OCI-LY1 (cell line): Measurements from ENCODE around the gene LDLRAD4.

Source experiments
- H2AFZ ChIP-seq: fragments of 200-600 bp; sonication (generic), shearing (Covaris generic); 2 replicates; pipeline ENCODE4 v1.6.0; 2014; ENCODE audit warnings: antibody characterized with exemption, mild to moderate bottlenecking, low read length
- H3F3A ChIP-seq: fragments of 200-600 bp; sonication (generic), shearing (Covaris generic); 2 replicates; pipeline ENCODE4 v1.6.0; 2014; ENCODE audit warnings: mild to moderate bottlenecking, antibody characterized with exemption, low read length, moderate library complexity; ENCODE audit not compliant: insufficient read depth
- H3K27ac ChIP-seq: fragments of 200-600 bp; sonication (generic); 2 replicates; pipeline ENCODE4 v1.5.1; 2014; ENCODE audit warnings: low read length, mixed run types, mild to moderate bottlenecking, low read depth; ENCODE audit not compliant: poor library complexity, severe bottlenecking
- H3K27me3 ChIP-seq: fragments of 200-600 bp; sonication (generic); 2 replicates; pipeline ENCODE4 v1.6.0; 2014; ENCODE audit warnings: antibody characterized with exemption, mild to moderate bottlenecking, low read length, moderate library complexity; ENCODE audit not compliant: insufficient read depth
- H3K36me3 ChIP-seq: fragments of 200-600 bp; sonication (generic); 2 replicates; pipeline ENCODE4 v1.6.1; 2014; ENCODE audit warnings: mild to moderate bottlenecking, antibody characterized with exemption, low read length, moderate library complexity, mixed read lengths; ENCODE audit not compliant: insufficient read depth
- H3K4me1 ChIP-seq: fragments of 200-600 bp; sonication (generic); 2 replicates; pipeline ENCODE4 v1.5.1; 2014; ENCODE audit warnings: mild to moderate bottlenecking, low read length, moderate library complexity; ENCODE audit not compliant: insufficient read depth, severe bottlenecking
- H3K4me2 ChIP-seq: fragments of 200-600 bp; sonication (generic), shearing (Covaris generic); 2 replicates; pipeline ENCODE4 v1.6.1; 2014; ENCODE audit warnings: low read length
- H3K4me3 ChIP-seq: fragments of 200-600 bp; sonication (generic); 2 replicates; pipeline ENCODE4 v1.5.1; 2014; ENCODE audit warnings: low read length, low read depth, mild to moderate bottlenecking, mixed read lengths; ENCODE audit not compliant: poor library complexity, severe bottlenecking
- H3K79me2 ChIP-seq: fragments of 200-600 bp; shearing (Covaris generic); 2 replicates; pipeline ENCODE4 v1.6.1; 2016; ENCODE audit warnings: mixed run types, low read length, mixed read lengths; ENCODE audit not compliant: insufficient read depth
- H3K9ac ChIP-seq: fragments of 200-600 bp; sonication (generic), shearing (Covaris generic); 2 replicates; pipeline ENCODE4 v1.6.1; 2014; ENCODE audit warnings: mild to moderate bottlenecking, low read length, mixed read lengths
- H3K9me2 ChIP-seq: fragments of 200-600 bp; sonication (generic), shearing (Covaris generic); 2 replicates; pipeline ENCODE4 v1.6.1; 2014; ENCODE audit warnings: low read depth, mild to moderate bottlenecking, low read length, mixed read lengths
- H3K9me3 ChIP-seq: fragments of 200-600 bp; shearing (Covaris generic); 2 replicates; pipeline ENCODE4 v1.6.1; 2014; ENCODE audit warnings: low read length, mixed read lengths
- H4K20me1 ChIP-seq: fragments of 200-600 bp; sonication (generic), shearing (Covaris generic); 2 replicates; pipeline ENCODE4 v1.6.0; 2016; ENCODE audit warnings: mild to moderate bottlenecking, low read length; ENCODE audit not compliant: insufficient read depth
- EZH2 ChIP-seq: fragments of 200-600 bp; sonication (generic), shearing (Covaris generic); IDR thresholded peaks from 2 replicates; pipeline ENCODE4 v1.8.0; 2017; ENCODE audit warnings: borderline replicate concordance, mixed run types, mild to moderate bottlenecking, antibody characterized with exemption, low read length, moderate library complexity, mixed read lengths
- TF ChIP-seq, protein P1 (sequence below): fragments of 200-600 bp; sonication (generic), shearing (Covaris generic); IDR thresholded peaks from 2 replicates; pipeline ENCODE4 v1.5.1; 2017; ENCODE audit warnings: mild to moderate bottlenecking, antibody characterized with exemption, low read length, moderate library complexity, mixed read lengths

LDLRAD4 gene

DNA sequence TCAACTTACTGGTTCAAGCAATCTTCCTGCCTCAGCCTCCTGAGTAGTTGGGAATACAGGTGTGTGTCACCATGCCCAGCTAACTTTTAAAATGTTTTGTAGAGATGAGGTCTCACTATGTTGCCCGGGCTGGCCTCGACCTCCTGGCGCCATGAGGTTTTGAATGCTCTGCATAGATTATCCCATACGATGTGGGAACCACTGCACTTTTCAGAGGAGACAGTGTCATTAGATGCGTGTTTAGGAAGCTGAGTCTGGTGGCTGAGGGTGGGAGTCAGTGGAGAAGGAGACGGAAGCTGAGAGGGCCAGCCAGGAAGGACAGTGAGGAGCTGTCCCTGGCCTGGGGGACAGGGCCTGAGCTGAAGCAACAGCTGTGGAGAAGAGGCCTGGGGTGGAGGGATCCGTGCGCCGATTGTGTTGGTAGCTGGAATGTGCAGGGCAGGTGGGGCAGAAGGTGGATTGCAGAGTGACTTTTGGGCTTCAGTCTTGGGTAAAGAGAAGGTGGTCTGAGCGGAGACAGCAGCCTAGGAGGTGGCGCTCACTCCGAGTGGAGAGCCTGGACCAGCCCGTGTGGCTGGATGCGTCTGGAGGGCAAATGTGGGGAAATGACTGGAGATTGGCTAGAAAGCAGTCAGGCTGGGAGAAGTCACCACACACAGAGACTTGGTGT lies 68.0 kb downstream of the LDLRAD4 start:
- Histone ChIP-seq H3F3A (no peaks in the 10 kb centered on the region), H3K36me3 (no peaks in the 10 kb centered on the region), H2AFZ (no peak overlapping the region), H3K4me2 (no peak overlapping the region), H3K9me3 (no peaks in the 10 kb centered on the region), H3K9ac (no peak overlapping the region), H3K27ac (no peak overlapping the region), H4K20me1 (no peaks in the 10 kb centered on the region), H3K4me1 (no peaks in the 10 kb centered on the region), H3K4me3 (no peak overlapping the region), H3K9me2 (no peaks in the 10 kb centered on the region), H3K79me2 (no peaks in the 10 kb centered on the region), H3K27me3 (peaks cover 20% of the 10 kb centered on the region; the same call in 1 of the 2 replicates)
- TF ChIP-seq, protein P1, sequence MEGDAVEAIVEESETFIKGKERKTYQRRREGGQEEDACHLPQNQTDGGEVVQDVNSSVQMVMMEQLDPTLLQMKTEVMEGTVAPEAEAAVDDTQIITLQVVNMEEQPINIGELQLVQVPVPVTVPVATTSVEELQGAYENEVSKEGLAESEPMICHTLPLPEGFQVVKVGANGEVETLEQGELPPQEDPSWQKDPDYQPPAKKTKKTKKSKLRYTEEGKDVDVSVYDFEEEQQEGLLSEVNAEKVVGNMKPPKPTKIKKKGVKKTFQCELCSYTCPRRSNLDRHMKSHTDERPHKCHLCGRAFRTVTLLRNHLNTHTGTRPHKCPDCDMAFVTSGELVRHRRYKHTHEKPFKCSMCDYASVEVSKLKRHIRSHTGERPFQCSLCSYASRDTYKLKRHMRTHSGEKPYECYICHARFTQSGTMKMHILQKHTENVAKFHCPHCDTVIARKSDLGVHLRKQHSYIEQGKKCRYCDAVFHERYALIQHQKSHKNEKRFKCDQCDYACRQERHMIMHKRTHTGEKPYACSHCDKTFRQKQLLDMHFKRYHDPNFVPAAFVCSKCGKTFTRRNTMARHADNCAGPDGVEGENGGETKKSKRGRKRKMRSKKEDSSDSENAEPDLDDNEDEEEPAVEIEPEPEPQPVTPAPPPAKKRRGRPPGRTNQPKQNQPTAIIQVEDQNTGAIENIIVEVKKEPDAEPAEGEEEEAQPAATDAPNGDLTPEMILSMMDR, result no peak
- no peak for TF ChIP-seq EZH2

DNA sequence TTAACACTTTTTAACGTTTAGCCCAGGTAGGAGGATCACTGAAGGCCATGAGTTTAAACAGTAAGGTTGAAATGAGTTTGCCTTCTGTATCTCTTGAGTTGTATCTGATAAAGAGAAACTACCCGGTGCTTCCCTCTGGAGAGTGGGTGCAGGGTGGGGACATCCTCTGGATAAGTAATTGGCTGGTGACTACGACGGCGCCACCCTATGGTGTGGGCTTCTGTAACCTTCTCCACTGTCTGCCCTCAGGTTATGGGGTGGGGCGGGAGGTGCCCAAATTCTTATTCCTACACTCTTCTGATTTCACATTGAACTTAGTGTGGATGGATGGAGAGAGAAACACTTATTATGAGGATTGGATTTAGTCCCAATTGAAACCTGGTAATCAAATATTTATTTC lies 68.8 kb downstream of the LDLRAD4 start:
- no peak for TF ChIP-seq EZH2
- TF ChIP-seq, protein P1, result peak; percentile 76
- Histone ChIP-seq H4K20me1 (no peaks in the 10 kb centered on the region), H2AFZ (no peak overlapping the region), H3K4me1 (no peaks in the 10 kb centered on the region), H3K4me3 (no peak overlapping the region), H3K9me2 (no peaks in the 10 kb centered on the region), H3K4me2 (no peak overlapping the region), H3K36me3 (no peaks in the 10 kb centered on the region), H3K9ac (no peak overlapping the region), H3F3A (no peaks in the 10 kb centered on the region), H3K27me3 (peaks cover 16% of the 10 kb centered on the region; the same call in 1 of the 2 replicates), H3K9me3 (no peaks in the 10 kb centered on the region), H3K27ac (no peak overlapping the region), H3K79me2 (no peaks in the 10 kb centered on the region)

- Histone ChIP-seq H3K9me3 (no peaks in the 10 kb centered on the region), H3K79me2 (no peaks in the 10 kb centered on the region), H3K4me2 (no peak overlapping the region), H3K36me3 (no peaks in the 10 kb centered on the region), H3K27ac (no peak overlapping the region), H3F3A (no peaks in the 10 kb centered on the region), H3K9ac (no peak overlapping the region), H2AFZ (no peak overlapping the region), H3K4me3 (no peak overlapping the region), H3K9me2 (no peaks in the 10 kb centered on the region), H3K27me3 (peaks cover 16% of the 10 kb centered on the region; the same call in 1 of the 2 replicates), H4K20me1 (no peaks in the 10 kb centered on the region), H3K4me1 (no peaks in the 10 kb centered on the region)
- TF ChIP-seq EZH2, result no peak
- TF ChIP-seq, protein P1, result no peak
Measured at GRCh38 chr18:13288509-13289133, 70.1 kb downstream of the LDLRAD4 start.
